Measurements from ENCODE around the gene FKBP9. TPM values are rescaled to one million over a fixed set of nuclear protein-coding genes. Genes with fewer than 3 reads are reported as not detected.
"Not testable (repeated sequence)": the region's sequence is repeated elsewhere in the genome, so short reads cannot be mapped to it uniquely, and the experiment has no call there.

The FKBP9 gene
- total RNA-seq, 1 experiment from 2014 or later, result 82.6 TPM

- no peaks in the 10 kb centered on the region for H3K27me3 ChIP-seq (replicated peaks; ENCODE audit: control insufficient read depth, insufficient read depth, low read length)
- H3K36me3 ChIP-seq (ENCODE audit: control insufficient read depth, insufficient read depth, low read length), result peaks cover 2% of the 10 kb centered on the region
- CTCF ChIA-PET, result interaction anchor here (1.3 kb wide), 1 partner anchor 68 kb away, joined by 3 read pairs; no protein-coding TSS in a partner anchor
- Mint-ChIP-seq H3K27ac (ENCODE audit: unreplicated experiment) (no peak overlapping the region), H3K36me3 (ENCODE audit: insufficient read depth, unreplicated experiment) (peaks cover 19% of the 10 kb centered on the region), H3K4me3 (ENCODE audit: unreplicated experiment) (no peak overlapping the region), H3K4me1 (ENCODE audit: low read depth, unreplicated experiment) (no peaks in the 10 kb centered on the region), H3K27me3 (ENCODE audit: insufficient read depth, unreplicated experiment) (no peaks in the 10 kb centered on the region), H3K9me3 (ENCODE audit: unreplicated experiment) (no peaks in the 10 kb centered on the region)
- no peaks in the 10 kb centered on the region for H3K4me1 ChIP-seq
- POLR2A ChIA-PET, result no interaction called here
- no TSS peak for BruUV-seq (replicated peaks)
- intact Hi-C loops (cut with micrococcal nuclease; ENCODE audit: unreplicated experiment), result no loop called here
- no peaks in the 10 kb centered on the region for H3K9me3 ChIP-seq
- DNase-seq, result no peak
- no peak for TF ChIP-seq CTCF (IDR thresholded peaks at IDR 0.05; ENCODE audit: insufficient read depth in 1 of 2, low read depth in 1 of 2, low read length in 1 of 2, severe bottlenecking in 1 of 2, unreplicated experiment in 1 of 2)
- no peak overlapping the region for H3K4me3 ChIP-seq (ENCODE audit: low read depth, low read length)
Measured at GRCh38 chr7:32914184-32914583, 43.1 kb upstream of the FKBP9 start.

- POLR2A ChIA-PET, result no interaction called here
- no peaks in the 10 kb centered on the region for H3K4me1 Mint-ChIP-seq (ENCODE audit: low read depth, unreplicated experiment)
- Histone ChIP-seq H3K4me3 (ENCODE audit: low read depth, low read length) (no peak overlapping the region), H3K36me3 (ENCODE audit: control insufficient read depth, insufficient read depth, low read length) (peaks cover 2% of the 10 kb centered on the region), H3K4me1 (no peaks in the 10 kb centered on the region), H3K9me3 (no peaks in the 10 kb centered on the region), H3K27me3 (replicated peaks; ENCODE audit: control insufficient read depth, insufficient read depth, low read length) (no peaks in the 10 kb centered on the region)
- no TSS peak for BruUV-seq (replicated peaks)
- intact Hi-C loops (cut with micrococcal nuclease; ENCODE audit: unreplicated experiment), result no loop called here
- H3K9me3 Mint-ChIP-seq (ENCODE audit: unreplicated experiment), result no peaks in the 10 kb centered on the region
- H3K27me3 Mint-ChIP-seq (ENCODE audit: insufficient read depth, unreplicated experiment), result no peaks in the 10 kb centered on the region
- CTCF ChIA-PET, result interaction anchor here (1.3 kb wide), 1 partner anchor 68 kb away, joined by 3 read pairs; no protein-coding TSS in a partner anchor
- DNase-seq, result no peak
- H3K27ac Mint-ChIP-seq (ENCODE audit: unreplicated experiment), result no peak overlapping the region
- peaks cover 19% of the 10 kb centered on the region for H3K36me3 Mint-ChIP-seq (ENCODE audit: insufficient read depth, unreplicated experiment)
- TF ChIP-seq CTCF (IDR thresholded peaks at IDR 0.05; ENCODE audit: insufficient read depth in 1 of 2, low read depth in 1 of 2, low read length in 1 of 2, severe bottlenecking in 1 of 2, unreplicated experiment in 1 of 2), result no peak
- H3K4me3 Mint-ChIP-seq (ENCODE audit: unreplicated experiment), result no peak overlapping the region
Measured at GRCh38 chr7:32915041-32915536, 42.2 kb upstream of the FKBP9 start.

GRCh38 chr7:32916006-32916405 lies 41.2 kb upstream of the FKBP9 start:
- Histone ChIP-seq H3K9me3 (no peaks in the 10 kb centered on the region), H3K4me1 (no peaks in the 10 kb centered on the region), H3K27me3 (replicated peaks; ENCODE audit: control insufficient read depth, insufficient read depth, low read length) (no peaks in the 10 kb centered on the region), H3K4me3 (ENCODE audit: low read depth, low read length) (no peak overlapping the region), H3K36me3 (ENCODE audit: control insufficient read depth, insufficient read depth, low read length) (peaks cover 2% of the 10 kb centered on the region)
- no TSS peak for BruUV-seq (replicated peaks)
- intact Hi-C loops (cut with micrococcal nuclease; ENCODE audit: unreplicated experiment), result no loop called here
- Mint-ChIP-seq H3K9me3 (ENCODE audit: unreplicated experiment) (no peaks in the 10 kb centered on the region), H3K27ac (ENCODE audit: unreplicated experiment) (no peak overlapping the region), H3K4me1 (ENCODE audit: low read depth, unreplicated experiment) (no peaks in the 10 kb centered on the region), H3K4me3 (ENCODE audit: unreplicated experiment) (no peak overlapping the region), H3K36me3 (ENCODE audit: insufficient read depth, unreplicated experiment) (peaks cover 26% of the 10 kb centered on the region), H3K27me3 (ENCODE audit: insufficient read depth, unreplicated experiment) (no peaks in the 10 kb centered on the region)
- no peak for TF ChIP-seq CTCF (IDR thresholded peaks at IDR 0.05; ENCODE audit: insufficient read depth in 1 of 2, low read depth in 1 of 2, low read length in 1 of 2, severe bottlenecking in 1 of 2, unreplicated experiment in 1 of 2)
- ChIA-PET CTCF (no interaction called here), POLR2A (no interaction called here)
- DNase-seq, result no peak

- H3K4me1 ChIP-seq; H3K36me3 ChIP-seq (ENCODE audit: control insufficient read depth, insufficient read depth, low read length); intact Hi-C loops (cut with micrococcal nuclease; ENCODE audit: unreplicated experiment); H3K4me3 Mint-ChIP-seq (ENCODE audit: unreplicated experiment); DNase-seq; H3K27me3 ChIP-seq (replicated peaks; ENCODE audit: control insufficient read depth, insufficient read depth, low read length); H3K27ac Mint-ChIP-seq (ENCODE audit: unreplicated experiment); H3K9me3 Mint-ChIP-seq (ENCODE audit: unreplicated experiment); H3K4me1 Mint-ChIP-seq (ENCODE audit: low read depth, unreplicated experiment); CTCF ChIA-PET; H3K4me3 ChIP-seq (ENCODE audit: low read depth, low read length); H3K27me3 Mint-ChIP-seq (ENCODE audit: insufficient read depth, unreplicated experiment); H3K9me3 ChIP-seq; POLR2A ChIA-PET: not testable (repeated sequence)
- H3K36me3 Mint-ChIP-seq (ENCODE audit: insufficient read depth, unreplicated experiment), result peaks cover 27% of the 10 kb centered on the region
- BruUV-seq (replicated peaks), result TSS peak; percentile 62
Measured at GRCh38 chr7:32916994-32917393, 40.2 kb upstream of the FKBP9 start.

All from Caco-2 (cell line).